Measurements from ENCODE around the gene FFAR1.

FFAR1 gene

DNA sequence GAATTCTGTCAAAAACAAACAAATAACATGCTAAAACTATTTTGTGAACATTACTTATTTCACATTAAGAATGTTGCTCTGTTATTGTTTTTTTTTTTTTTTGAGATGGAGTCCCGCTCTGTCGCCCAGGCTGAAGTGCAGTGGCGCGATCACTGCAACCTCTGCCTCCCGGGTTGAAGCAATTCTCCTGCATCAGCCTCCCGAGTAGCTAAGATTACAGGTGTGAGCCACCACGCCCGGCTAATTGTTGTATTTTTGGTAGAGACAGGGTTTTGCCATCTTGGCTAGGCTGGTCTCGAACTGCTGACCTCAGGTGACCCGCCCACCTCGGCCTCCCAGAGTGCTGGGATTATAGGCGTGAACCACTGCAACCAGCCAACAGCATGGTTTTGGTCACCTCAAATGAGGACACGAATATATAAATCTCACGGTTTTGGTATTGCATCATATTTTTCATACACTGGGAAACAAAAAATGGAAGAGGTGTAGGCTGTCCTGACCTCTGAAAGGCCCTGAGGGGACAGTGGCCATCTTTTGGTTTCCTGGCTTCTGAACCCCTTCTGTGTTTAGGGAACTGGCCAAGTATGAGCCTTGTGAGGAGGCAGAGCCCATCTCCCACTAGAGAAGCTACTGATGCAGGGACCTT, 48.7 kb downstream of the FFAR1 start:
- no peak for DNase-seq

DNA sequence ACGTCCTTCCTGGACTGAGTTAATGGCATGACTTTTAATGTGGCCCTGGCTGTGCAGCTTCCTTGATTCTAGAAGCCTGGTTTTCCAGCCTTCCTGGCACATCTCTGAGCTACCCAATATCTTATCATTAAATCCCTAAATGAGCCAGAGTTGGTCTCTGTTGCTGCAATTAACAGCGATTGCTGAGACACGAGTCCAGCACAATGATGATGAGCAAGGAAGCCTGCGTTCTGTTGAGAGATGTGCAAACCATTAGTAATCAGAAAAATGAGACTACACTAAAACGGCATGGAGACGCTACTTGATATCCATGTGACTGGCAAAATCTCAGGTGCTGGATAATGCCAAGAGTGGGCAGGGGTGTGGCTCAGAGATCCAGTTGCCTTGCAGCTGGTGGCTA, 49.4 kb downstream of the FFAR1 start:
- DNase-seq, result no peak
